NCI-H526 treated with DMSO at 0.1 percent for 48 hours (cell line): ENCODE results near the gene DMRT3.
A peak's percentile ranks its signal among the peaks of the same experiment; 100 is the strongest.

Experiments used
- DNase-seq: peaks from one replicate; lab custom pipeline; 2025; lab: John Stamatoyannopoulos, UW

DMRT3 gene, protein sequence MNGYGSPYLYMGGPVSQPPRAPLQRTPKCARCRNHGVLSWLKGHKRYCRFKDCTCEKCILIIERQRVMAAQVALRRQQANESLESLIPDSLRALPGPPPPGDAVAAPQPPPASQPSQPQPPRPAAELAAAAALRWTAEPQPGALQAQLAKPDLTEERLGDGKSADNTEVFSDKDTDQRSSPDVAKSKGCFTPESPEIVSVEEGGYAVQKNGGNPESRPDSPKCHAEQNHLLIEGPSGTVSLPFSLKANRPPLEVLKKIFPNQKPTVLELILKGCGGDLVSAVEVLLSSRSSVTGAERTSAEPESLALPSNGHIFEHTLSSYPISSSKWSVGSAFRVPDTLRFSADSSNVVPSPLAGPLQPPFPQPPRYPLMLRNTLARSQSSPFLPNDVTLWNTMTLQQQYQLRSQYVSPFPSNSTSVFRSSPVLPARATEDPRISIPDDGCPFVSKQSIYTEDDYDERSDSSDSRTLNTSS

GRCh38 chr9:976258-976942, at the start of gene DMRT3:
DMRT3 (plus strand) TSS chr9:976655; CDS start chr9:977002, 347 bp downstream.
- DNase-seq: peak; percentile 42

- DNase-seq: no peak
Measured at GRCh38 chr9:926976-927375, 49.5 kb upstream of the DMRT3 start.

GRCh38 chr9:928363-929042, 48.0 kb upstream of the DMRT3 start:
- DNase-seq: no peak

- DNase-seq: no peak
Measured at GRCh38 chr9:929719-930118, 46.7 kb upstream of the DMRT3 start.

DNA sequence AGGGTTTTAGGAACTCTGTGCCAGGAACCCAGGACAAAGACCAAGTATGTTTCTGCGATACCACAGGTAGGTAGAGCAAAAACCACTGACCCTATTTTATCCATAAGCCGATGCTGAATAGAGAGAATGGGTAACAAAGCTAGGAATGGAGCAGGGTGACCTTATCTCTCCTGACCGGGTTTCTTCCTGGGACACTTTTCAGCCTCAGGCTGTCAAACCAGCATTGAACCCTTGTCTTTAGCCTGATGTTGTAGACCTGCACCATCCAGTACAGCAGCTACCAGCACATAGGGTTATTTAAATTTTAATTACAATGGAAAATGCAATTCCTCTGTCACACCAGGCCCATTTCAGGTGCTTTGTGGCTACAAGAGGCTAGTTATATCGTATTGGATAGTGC, 43.1 kb upstream of the DMRT3 start:
- DNase-seq: no peak

DNA sequence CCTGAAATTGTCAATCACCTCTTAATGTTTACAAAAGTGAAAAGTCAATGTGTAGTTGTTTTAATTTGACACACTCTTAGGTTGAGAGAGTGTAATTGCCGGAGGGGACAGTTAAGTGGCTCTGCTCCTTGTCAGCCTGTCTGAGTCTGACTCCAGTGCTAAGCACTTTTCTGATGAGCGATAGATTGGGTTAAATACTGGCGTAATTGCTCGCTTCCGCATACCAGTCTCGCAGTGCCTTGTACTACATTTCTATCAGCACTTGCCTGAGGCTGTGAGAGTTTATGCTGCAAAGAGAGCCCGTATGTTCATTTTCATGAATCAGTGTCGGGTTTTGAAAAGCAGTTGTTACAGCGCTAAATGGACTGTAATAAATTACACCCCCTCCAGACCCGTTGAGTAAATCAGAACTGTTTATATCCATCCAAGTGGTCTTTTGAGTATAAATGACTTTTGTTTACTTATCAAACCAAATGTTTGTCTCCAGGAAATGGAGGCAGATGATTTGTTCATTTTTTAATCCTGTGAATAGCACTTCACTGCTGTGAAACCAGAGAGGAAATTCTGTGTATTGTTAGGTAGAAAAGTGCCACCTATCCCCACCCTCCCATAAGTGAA, 41.0 kb upstream of the DMRT3 start:
- no peak for DNase-seq

GRCh38 chr9:942805-943580, 33.5 kb upstream of the DMRT3 start:
- no peak for DNase-seq

DNA sequence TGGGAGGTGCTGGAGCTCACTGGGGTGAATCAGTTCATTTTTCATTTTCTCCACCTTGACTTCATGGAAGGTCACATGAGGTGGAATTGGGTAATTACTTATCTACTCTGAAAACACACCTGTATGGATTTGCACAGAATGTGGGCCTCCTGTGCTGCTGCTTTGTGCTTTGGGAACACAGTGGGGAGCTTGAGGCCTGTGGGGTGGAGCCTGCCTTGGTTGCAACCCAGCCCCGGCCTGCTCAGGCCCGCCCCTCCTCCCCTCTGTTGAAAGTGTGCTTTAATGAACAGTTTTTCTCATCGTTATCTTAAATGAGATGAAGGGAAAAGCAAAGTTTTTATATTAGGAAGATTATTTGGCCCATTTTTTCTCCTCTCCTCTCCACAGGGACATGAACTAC, 28.5 kb upstream of the DMRT3 start:
- no peak for DNase-seq

DNA sequence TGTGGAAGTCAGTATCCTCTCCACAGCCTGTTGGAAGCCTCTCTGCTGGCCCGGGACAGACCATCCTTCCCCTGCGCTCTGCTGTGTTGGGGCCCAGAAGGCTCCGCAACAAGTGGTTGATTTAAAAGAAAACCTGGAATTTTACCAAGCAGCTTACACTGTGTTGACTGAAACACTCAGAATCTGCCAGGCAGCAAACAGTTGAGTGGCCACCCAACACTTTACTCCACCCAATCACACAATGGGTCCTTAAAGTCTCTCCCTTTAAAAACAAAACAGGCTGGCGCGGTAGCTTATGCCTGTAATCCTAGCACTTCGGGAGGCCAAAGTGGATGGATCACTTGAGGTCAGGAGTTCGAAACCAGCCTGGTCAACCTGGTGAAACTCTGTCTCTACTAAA, 28.0 kb upstream of the DMRT3 start:
- no peak for DNase-seq

DNA sequence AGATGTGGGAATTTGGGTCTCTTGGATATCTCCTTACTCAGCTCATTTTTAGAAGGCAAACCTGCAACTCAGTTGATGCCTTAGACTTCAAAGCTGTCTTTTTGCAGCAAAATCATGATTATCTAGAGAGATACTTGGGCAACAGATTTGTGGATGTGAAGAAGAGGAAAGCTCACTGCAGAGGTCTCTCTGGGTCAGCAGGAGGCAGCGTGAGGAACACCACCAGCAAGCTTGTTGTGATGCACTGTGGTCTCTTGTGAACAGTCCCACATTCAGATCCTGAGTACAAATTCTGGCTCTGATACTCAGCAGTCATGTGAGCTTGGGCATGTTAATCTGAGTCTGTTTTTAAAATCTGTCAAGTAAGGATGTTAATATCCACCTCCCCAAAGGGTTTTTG, 26.3 kb upstream of the DMRT3 start:
- no peak for DNase-seq

GRCh38 chr9:952546-952945, 23.9 kb upstream of the DMRT3 start:
- no peak for DNase-seq

- no peak for DNase-seq
Measured at GRCh38 chr9:959105-959504, 17.4 kb upstream of the DMRT3 start.

- DNase-seq: no peak
Measured at GRCh38 chr9:959914-960313, 16.5 kb upstream of the DMRT3 start.

DNA sequence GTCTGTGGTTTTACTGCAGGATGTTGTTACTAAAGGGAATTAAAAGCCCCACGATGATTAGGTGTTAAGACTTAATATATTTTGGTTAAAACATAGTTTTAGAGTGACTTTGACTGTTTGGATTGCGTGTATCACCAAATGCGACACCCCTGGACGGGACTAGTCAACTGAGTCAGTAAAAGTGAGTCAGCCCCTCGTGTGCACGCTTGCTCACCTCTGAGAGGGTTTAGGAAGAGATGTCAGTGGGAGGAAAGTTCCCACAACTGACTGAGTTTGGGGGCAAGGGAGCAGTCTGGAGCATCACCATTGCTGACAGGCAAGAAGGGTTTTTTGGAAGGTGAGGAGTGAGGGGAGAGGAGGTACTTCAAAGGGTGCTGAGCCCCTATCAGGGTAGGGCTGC, 14.4 kb upstream of the DMRT3 start:
- DNase-seq: no peak

DNA sequence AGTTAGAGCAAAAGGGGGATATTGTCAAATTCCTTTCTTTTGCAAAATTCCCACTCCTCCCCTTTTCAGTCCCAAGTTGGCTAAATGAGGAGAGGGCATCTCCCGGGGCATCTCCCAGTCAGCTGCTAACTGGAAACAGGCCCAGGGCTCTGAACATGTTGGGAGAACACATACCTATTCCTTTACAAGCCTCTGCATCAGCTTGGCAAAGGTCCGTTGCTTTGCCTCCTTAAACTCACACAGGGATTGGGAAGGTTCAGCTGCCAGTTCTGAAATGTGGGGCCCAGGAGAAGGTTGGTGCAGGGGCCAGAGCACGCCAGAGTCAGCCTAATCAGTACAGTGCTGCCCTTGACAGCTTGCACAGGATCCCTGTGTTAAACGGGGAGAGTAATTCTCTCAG, 11.0 kb upstream of the DMRT3 start:
- DNase-seq: no peak

DNA sequence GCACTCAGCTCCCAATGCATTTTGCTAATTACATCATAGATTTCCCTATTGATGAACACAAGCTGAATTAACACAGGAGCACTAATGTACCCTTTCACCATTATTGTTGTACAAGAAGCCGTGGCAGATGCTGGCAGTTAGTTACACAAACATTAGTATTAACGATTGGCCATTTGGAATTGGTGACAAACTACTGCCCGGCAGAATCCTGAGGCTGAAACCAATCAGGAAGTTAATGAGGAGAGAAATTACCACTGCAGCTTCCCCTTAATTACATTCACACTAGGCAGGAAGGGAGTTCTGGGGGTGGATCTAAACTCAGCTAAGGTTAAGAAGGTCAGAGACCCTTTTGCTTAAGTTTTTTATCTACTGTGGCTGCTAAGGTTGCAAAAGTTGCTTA, 9.6 kb upstream of the DMRT3 start:
- no peak for DNase-seq

DNA sequence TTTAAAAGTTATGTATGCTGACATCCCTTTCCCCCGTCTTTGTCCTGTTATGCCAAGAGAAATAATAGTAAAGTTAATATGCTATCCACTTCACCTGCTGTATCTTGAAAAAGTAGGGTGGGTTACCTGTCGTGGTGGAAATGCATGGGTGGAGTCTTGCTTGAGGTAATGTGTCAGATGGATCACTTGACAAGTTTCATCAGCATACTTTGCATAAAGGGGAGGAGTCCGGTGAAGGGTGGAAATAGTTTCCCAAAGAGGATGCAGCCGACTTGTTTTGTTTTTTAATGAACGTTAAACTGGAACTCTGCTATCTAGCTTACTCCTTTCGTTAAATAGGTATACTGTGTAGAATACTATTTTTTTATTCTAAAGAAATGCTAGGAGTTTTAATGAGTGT, 9.0 kb upstream of the DMRT3 start:
- DNase-seq: peak; percentile 49

DNA sequence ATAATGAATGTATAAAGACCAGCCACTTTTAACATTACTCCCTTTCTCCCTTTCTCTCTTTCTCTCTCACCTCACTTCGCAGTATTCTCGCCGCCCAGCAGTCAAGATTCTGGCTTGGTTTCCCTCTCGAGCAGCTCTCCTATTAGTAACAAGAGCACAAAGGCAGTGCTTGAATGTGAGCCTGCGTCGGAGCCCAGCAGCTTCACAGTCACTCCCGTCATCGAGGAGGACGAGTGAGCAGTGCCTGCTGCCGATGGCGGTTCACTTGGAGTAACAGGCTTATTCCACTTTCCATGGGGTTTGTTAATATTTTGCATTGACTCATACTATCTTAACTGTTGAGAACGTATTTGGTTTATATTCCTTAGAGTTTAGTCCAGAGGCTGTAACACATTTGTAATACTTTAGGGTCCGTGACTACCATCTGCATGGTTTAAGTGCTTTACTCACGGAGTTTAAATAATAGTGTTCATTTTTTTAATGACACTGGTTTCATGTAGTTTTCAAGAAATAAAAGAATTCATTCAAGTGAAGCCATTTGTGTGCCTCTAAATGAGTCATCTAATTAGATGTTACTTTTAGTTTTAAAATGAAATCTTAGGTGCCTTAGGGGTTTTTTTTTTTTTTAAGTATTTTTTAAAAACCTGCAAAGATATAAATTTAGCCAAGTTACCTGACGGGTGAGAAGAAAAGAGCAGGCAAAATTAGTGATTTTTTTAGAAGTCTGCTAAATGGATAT, 8.4 kb upstream of the DMRT3 start:
- DNase-seq: peak; percentile 40

- no peak for DNase-seq
Measured at GRCh38 chr9:969310-970150, 6.9 kb upstream of the DMRT3 start.
